OCI-LY3 (cell line): ENCODE results near the gene FAM171A2.
"Not testable (repeated sequence)": the region's sequence is repeated elsewhere in the genome, so short reads cannot be mapped to it uniquely, and the experiment has no call there.

Experiments
- H2AFZ ChIP-seq: fragments of 200-600, 300-600 bp; shearing (Covaris generic); 2 replicates; pipeline ENCODE4 v1.6.0; 2014; ENCODE audit warnings: antibody characterized with exemption, low read depth, low read length
- H3K27ac ChIP-seq: fragments of 200-600, 300-600 bp; sonication (generic); 2 replicates; pipeline ENCODE4 v1.5.1; 2014; ENCODE audit warnings: mild to moderate bottlenecking, low read length, moderate library complexity, mixed read lengths
- H3K27me3 ChIP-seq: fragments of 200-600, 300-600 bp; sonication (generic); 2 replicates; pipeline ENCODE4 v1.6.1; 2014; ENCODE audit warnings: low read depth, low read length, mixed read lengths
- H3K36me3 ChIP-seq: fragments of 200-600, 300-600 bp; sonication (generic); replicated peaks from 2 replicates; pipeline ENCODE3; 2014; ENCODE audit warnings: low read depth, low read length, mixed read lengths
- H3K4me1 ChIP-seq: fragments of 300-600, 200-600 bp; sonication (generic); 2 replicates; pipeline ENCODE4 v1.6.1; 2014; ENCODE audit warnings: low read length, mixed read lengths
- H3K4me2 ChIP-seq: fragments of 200-600, 300-600 bp; sonication (generic); 2 replicates; pipeline ENCODE4 v1.6.1; 2014; ENCODE audit warnings: low read length, mixed read lengths
- H3K4me3 ChIP-seq: fragments of 300-600, 200-600 bp; sonication (generic); 2 replicates; pipeline ENCODE4 v1.5.1; 2014; ENCODE audit warnings: antibody characterized with exemption, mild to moderate bottlenecking, low read length, moderate library complexity
- H3K79me2 ChIP-seq: fragments of 300-600, 200-600 bp; shearing (Covaris generic); 2 replicates; pipeline ENCODE4 v1.6.1; 2014; ENCODE audit warnings: mild to moderate bottlenecking, low read length, mixed read lengths
- H3K9ac ChIP-seq: fragments of 300-600, 200-600 bp; shearing (Covaris generic); 2 replicates; pipeline ENCODE4 v1.6.0; 2014; ENCODE audit warnings: mild to moderate bottlenecking, low read length, moderate library complexity
- H3K9me3 ChIP-seq: fragments of 200-600, 300-600 bp; shearing (Covaris generic); 2 replicates; pipeline ENCODE4 v1.6.1; 2014; ENCODE audit warnings: low read length, mixed read lengths; ENCODE audit not compliant: insufficient read depth
- H4K20me1 ChIP-seq: fragments of 200-600, 300-600 bp; sonication (generic); 2 replicates; pipeline ENCODE4 v1.6.1; 2016; ENCODE audit warnings: low read length, mixed read lengths; ENCODE audit not compliant: insufficient read depth
- EZH2phosphoT487 ChIP-seq: fragments of 200-600 bp; shearing (Covaris generic); IDR thresholded peaks from 2 replicates; pipeline ENCODE4 v1.6.1; 2018; ENCODE audit warnings: antibody characterized with exemption, mixed run types, low read depth
- TF ChIP-seq, protein P1 (sequence below): fragments of 200-600, 300-600 bp; sonication (generic); IDR thresholded peaks from 2 replicates; pipeline ENCODE4 v1.5.1; 2014; ENCODE audit warnings: antibody characterized with exemption, low read length, low read depth

The FAM171A2 gene

DNA sequence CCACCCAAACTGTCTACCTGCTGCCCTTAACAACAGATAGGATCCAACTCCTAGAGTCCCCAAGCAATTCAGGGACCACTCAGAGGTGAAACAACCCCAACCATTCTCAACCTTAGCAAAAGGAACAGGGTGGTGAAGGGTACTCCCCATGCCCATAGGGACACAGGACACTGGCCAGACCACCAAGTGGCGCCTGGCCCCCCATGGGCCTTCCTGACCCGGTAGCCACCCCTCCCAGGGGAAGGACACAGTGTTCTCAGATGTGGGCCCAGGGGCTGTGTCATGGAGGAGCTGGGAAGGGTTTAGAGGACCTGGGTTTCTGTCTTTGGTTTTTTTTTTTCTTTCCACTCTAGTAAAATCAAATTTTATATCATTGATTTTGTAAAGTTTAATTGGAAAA is 29.3 kb downstream of the FAM171A2 start:
- peaks cover 42% of the 10 kb centered on the region for H3K4me1 ChIP-seq
- no peak overlapping the region for H3K4me3 ChIP-seq
- peak overlapping the region; percentile 17; the same call in 1 of the 2 replicates for H3K9ac ChIP-seq
- no peaks in the 10 kb centered on the region for H3K27me3 ChIP-seq
- no peaks in the 10 kb centered on the region for H3K36me3 ChIP-seq
- TF ChIP-seq, protein P1, sequence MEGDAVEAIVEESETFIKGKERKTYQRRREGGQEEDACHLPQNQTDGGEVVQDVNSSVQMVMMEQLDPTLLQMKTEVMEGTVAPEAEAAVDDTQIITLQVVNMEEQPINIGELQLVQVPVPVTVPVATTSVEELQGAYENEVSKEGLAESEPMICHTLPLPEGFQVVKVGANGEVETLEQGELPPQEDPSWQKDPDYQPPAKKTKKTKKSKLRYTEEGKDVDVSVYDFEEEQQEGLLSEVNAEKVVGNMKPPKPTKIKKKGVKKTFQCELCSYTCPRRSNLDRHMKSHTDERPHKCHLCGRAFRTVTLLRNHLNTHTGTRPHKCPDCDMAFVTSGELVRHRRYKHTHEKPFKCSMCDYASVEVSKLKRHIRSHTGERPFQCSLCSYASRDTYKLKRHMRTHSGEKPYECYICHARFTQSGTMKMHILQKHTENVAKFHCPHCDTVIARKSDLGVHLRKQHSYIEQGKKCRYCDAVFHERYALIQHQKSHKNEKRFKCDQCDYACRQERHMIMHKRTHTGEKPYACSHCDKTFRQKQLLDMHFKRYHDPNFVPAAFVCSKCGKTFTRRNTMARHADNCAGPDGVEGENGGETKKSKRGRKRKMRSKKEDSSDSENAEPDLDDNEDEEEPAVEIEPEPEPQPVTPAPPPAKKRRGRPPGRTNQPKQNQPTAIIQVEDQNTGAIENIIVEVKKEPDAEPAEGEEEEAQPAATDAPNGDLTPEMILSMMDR: no peak
- no peak for TF ChIP-seq EZH2phosphoT487
- no peaks in the 10 kb centered on the region for H4K20me1 ChIP-seq
- no peaks in the 10 kb centered on the region for H3K79me2 ChIP-seq
- H2AFZ ChIP-seq: peak overlapping the region; percentile 61
- peak overlapping the region; percentile 60 for H3K4me2 ChIP-seq
- peak overlapping the region; percentile 66 for H3K27ac ChIP-seq
- no peaks in the 10 kb centered on the region for H3K9me3 ChIP-seq

- Histone ChIP-seq H3K27ac (no peak overlapping the region), H3K4me3 (no peak overlapping the region), H3K27me3 (no peaks in the 10 kb centered on the region), H3K9ac (no peak overlapping the region), H3K36me3 (no peaks in the 10 kb centered on the region), H3K4me1 (peaks cover 38% of the 10 kb centered on the region), H2AFZ (no peak overlapping the region), H3K4me2 (no peak overlapping the region), H3K9me3 (no peaks in the 10 kb centered on the region), H4K20me1 (no peaks in the 10 kb centered on the region), H3K79me2 (no peaks in the 10 kb centered on the region)
- TF ChIP-seq, protein P1: no peak
- TF ChIP-seq EZH2phosphoT487: no peak
Measured at GRCh38 chr17:44333371-44333770, 30.3 kb downstream of the FAM171A2 start.

GRCh38 chr17:44331249-44331760 is 32.3 kb downstream of the FAM171A2 start:
- H4K20me1 ChIP-seq: no peaks in the 10 kb centered on the region
- peak overlapping the region; percentile 83 for H3K4me2 ChIP-seq
- H3K27me3 ChIP-seq: no peaks in the 10 kb centered on the region
- no peaks in the 10 kb centered on the region for H3K9me3 ChIP-seq
- TF ChIP-seq, protein P1: peak; percentile 80
- no peak for TF ChIP-seq EZH2phosphoT487
- peak overlapping the region; percentile 29; the same call in 1 of the 2 replicates for H3K27ac ChIP-seq
- 0 out of 2 replicates have a peak overlapping the region, but pooled peaks have one; percentile 16 for H3K9ac ChIP-seq
- H2AFZ ChIP-seq: peak overlapping the region; percentile 98
- H3K4me3 ChIP-seq: peak overlapping the region; percentile 57
- H3K36me3 ChIP-seq: no peaks in the 10 kb centered on the region
- peaks cover 44% of the 10 kb centered on the region for H3K4me1 ChIP-seq
- H3K79me2 ChIP-seq: no peaks in the 10 kb centered on the region; the same call in 1 of the 2 replicates

GRCh38 chr17:44330263-44330662 is 33.4 kb downstream of the FAM171A2 start:
- H3K27ac ChIP-seq: not testable (repeated sequence)

DNA sequence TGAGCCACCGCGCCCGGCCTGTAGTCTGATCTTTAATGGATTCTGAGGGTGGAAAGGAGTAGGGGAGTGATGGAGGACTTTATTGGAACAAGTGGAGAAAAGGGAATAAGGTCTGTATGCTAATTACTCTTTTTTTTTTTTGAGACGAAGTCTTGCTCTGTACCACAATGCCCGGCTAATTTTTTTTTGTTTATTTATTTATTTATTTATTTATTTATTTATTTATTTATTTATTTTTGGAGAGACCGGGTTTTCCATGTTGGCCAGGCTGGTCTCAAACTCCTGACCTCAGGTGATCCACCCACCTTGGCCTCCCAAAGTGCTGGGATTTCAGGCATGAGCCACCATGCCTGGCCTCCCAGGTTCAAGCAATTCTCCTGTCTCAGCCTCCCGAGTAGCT is 34.1 kb downstream of the FAM171A2 start:
- not testable (repeated sequence) for H4K20me1 ChIP-seq, H2AFZ ChIP-seq, H3K9ac ChIP-seq, H3K27me3 ChIP-seq, H3K9me3 ChIP-seq, H3K4me2 ChIP-seq, H3K4me3 ChIP-seq, H3K27ac ChIP-seq, H3K36me3 ChIP-seq
- H3K79me2 ChIP-seq: peaks cover 12% of the 10 kb centered on the region
- peaks cover 28% of the 10 kb centered on the region for H3K4me1 ChIP-seq

More at GRCh38 chr17:44330263-44330662, 33.4 kb downstream of the FAM171A2 start:
- not testable (repeated sequence) for H3K27me3 ChIP-seq, H3K9ac ChIP-seq, H3K79me2 ChIP-seq, H4K20me1 ChIP-seq, H2AFZ ChIP-seq, H3K4me3 ChIP-seq, H3K9me3 ChIP-seq, H3K36me3 ChIP-seq, H3K4me2 ChIP-seq
- peaks cover 36% of the 10 kb centered on the region for H3K4me1 ChIP-seq
